Osteoblast (primary cell): Measurements from ENCODE around the gene MACROD2. TPM values are rescaled to one million over a fixed set of nuclear protein-coding genes. Genes with fewer than 3 reads are reported as not detected.

ENCODE experiments used
- DNase-seq: peaks from one replicate; pipeline ENCODE4 v3.0.0; 2011; ENCODE audit warnings: low spot score, mixed read lengths; ENCODE audit not compliant: insufficient read length; ENCODE audit errors: missing footprints
- H2AFZ ChIP-seq: 2 replicates; pipeline ENCODE4 v1.6.0; 2011; ENCODE audit warnings: mild to moderate bottlenecking, low read length
- H3K27ac ChIP-seq: 2 replicates; pipeline ENCODE4 v1.5.1; 2011; ENCODE audit warnings: mild to moderate bottlenecking, low read depth, low read length, moderate library complexity
- H3K27me3 ChIP-seq: 2 replicates; pipeline ENCODE4 v1.6.0; 2012; ENCODE audit warnings: mild to moderate bottlenecking, control low read depth, inconsistent platforms, low read length, moderate library complexity; ENCODE audit not compliant: insufficient read depth
- H3K36me3 ChIP-seq: 2 replicates; pipeline ENCODE4 v1.5.1; 2011; ENCODE audit warnings: mild to moderate bottlenecking, low read length, control low read depth, moderate library complexity; ENCODE audit not compliant: insufficient read depth
- H3K4me1 ChIP-seq: 2 replicates; pipeline ENCODE4 v1.5.1; 2011; ENCODE audit warnings: mild to moderate bottlenecking, low read length, control low read depth, moderate library complexity; ENCODE audit not compliant: insufficient read depth
- H3K4me2 ChIP-seq: 2 replicates; pipeline ENCODE4 v1.6.0; 2011; ENCODE audit warnings: mild to moderate bottlenecking, low read length; ENCODE audit not compliant: insufficient read depth
- H3K4me3 ChIP-seq: fragments of 200-600 bp; sonication (generic); 3 replicates; pipeline ENCODE4 v1.5.1; 2012; ENCODE audit warnings: mild to moderate bottlenecking, low read length, inconsistent platforms; ENCODE audit not compliant: insufficient read depth
- H3K79me2 ChIP-seq: 2 replicates; pipeline ENCODE4 v1.6.0; 2012; ENCODE audit warnings: mild to moderate bottlenecking, low read length, control low read depth, inconsistent platforms; ENCODE audit not compliant: insufficient read depth
- H3K9me3 ChIP-seq: 2 replicates; pipeline ENCODE4 v1.5.1; 2011; ENCODE audit warnings: low read depth, low read length, control low read depth
- H4K20me1 ChIP-seq: 2 replicates; pipeline ENCODE4 v1.6.0; 2012; ENCODE audit warnings: mild to moderate bottlenecking, low read length, control low read depth; ENCODE audit not compliant: insufficient read depth
- CTCF ChIP-seq: IDR thresholded peaks from 2 replicates; pipeline ENCODE4 v1.5.1; 2011; ENCODE audit warnings: mild to moderate bottlenecking, low read depth, low read length, moderate library complexity; ENCODE audit errors: extremely low read depth
- total RNA-seq: library from RNA; depleted of rRNA; stranded (reverse); fragments of >200 nt; gene quantifications from 2 replicates; pipeline ENCODE4 v1.2.3, GENCODE V29; 2012

MACROD2 gene
- total RNA-seq, 1 donor: 4.0 TPM

GRCh38 chr20:15986690-15987089 is 1991.4 kb downstream of the MACROD2 start:
- no peak overlapping the region for H3K4me3 ChIP-seq
- H4K20me1 ChIP-seq: no peaks in the 10 kb centered on the region
- H3K27ac ChIP-seq: no peak overlapping the region
- H3K9me3 ChIP-seq: no peaks in the 10 kb centered on the region
- no peaks in the 10 kb centered on the region for H3K79me2 ChIP-seq
- TF ChIP-seq CTCF: no peak
- no peaks in the 10 kb centered on the region for H3K4me1 ChIP-seq
- H3K36me3 ChIP-seq: no peaks in the 10 kb centered on the region
- H2AFZ ChIP-seq: no peak overlapping the region
- no peaks in the 10 kb centered on the region for H3K27me3 ChIP-seq
- no peak for DNase-seq
- H3K4me2 ChIP-seq: no peak overlapping the region

- no peaks in the 10 kb centered on the region for H4K20me1 ChIP-seq
- H3K9me3 ChIP-seq: no peaks in the 10 kb centered on the region
- no peak overlapping the region for H2AFZ ChIP-seq
- H3K4me3 ChIP-seq: no peak overlapping the region
- DNase-seq: no peak
- no peak overlapping the region for H3K27ac ChIP-seq
- no peak for TF ChIP-seq CTCF
- H3K4me2 ChIP-seq: no peak overlapping the region
- H3K4me1 ChIP-seq: no peaks in the 10 kb centered on the region
- no peaks in the 10 kb centered on the region for H3K36me3 ChIP-seq
- H3K27me3 ChIP-seq: no peaks in the 10 kb centered on the region
- H3K79me2 ChIP-seq: no peaks in the 10 kb centered on the region
Observed at GRCh38 chr20:15991279-15991678, 1996.0 kb downstream of the MACROD2 start.

GRCh38 chr20:15992564-15992963 is 1997.2 kb downstream of the MACROD2 start:
- Histone ChIP-seq H3K36me3 (no peaks in the 10 kb centered on the region), H3K4me2 (no peak overlapping the region), H2AFZ (no peak overlapping the region), H3K27me3 (no peaks in the 10 kb centered on the region), H3K4me3 (no peak overlapping the region), H3K79me2 (no peaks in the 10 kb centered on the region), H3K9me3 (no peaks in the 10 kb centered on the region), H3K27ac (no peak overlapping the region), H4K20me1 (no peaks in the 10 kb centered on the region), H3K4me1 (no peaks in the 10 kb centered on the region)
- no peak for TF ChIP-seq CTCF
- no peak for DNase-seq

- H2AFZ ChIP-seq: no peak overlapping the region
- no peak overlapping the region for H3K4me3 ChIP-seq
- no peak overlapping the region for H3K4me2 ChIP-seq
- H3K9me3 ChIP-seq: no peaks in the 10 kb centered on the region
- H3K27me3 ChIP-seq: no peaks in the 10 kb centered on the region
- H4K20me1 ChIP-seq: no peaks in the 10 kb centered on the region
- no peak for TF ChIP-seq CTCF
- H3K36me3 ChIP-seq: no peaks in the 10 kb centered on the region
- DNase-seq: no peak
- H3K4me1 ChIP-seq: no peaks in the 10 kb centered on the region
- H3K79me2 ChIP-seq: no peaks in the 10 kb centered on the region
- no peak overlapping the region for H3K27ac ChIP-seq
Observed at GRCh38 chr20:16000112-16000511, 2004.8 kb downstream of the MACROD2 start.
